Neuronal stem cell (in vitro differentiated cells): ENCODE data around the gene DNASE2B.

Source experiments
- DNase-seq: peaks from one replicate; pipeline ENCODE4 v3.0.0-alpha.2; 2013; ENCODE audit warnings: low spot score
- H2AFZ ChIP-seq: one replicate; pipeline ENCODE4 v1.6.1; 2013; ENCODE audit warnings: mild to moderate bottlenecking, low read length, inconsistent platforms
- H2AK5ac ChIP-seq: 2 replicates; pipeline ENCODE4 v1.6.1; 2013; ENCODE audit warnings: low read depth, mild to moderate bottlenecking, inconsistent platforms, low read length, moderate library complexity, mixed read lengths
- H2BK120ac ChIP-seq: 2 replicates; pipeline ENCODE4 v1.6.1; 2013; ENCODE audit warnings: low read depth, mild to moderate bottlenecking, inconsistent platforms, low read length, moderate library complexity, mixed read lengths
- H2BK12ac ChIP-seq: one replicate; pipeline ENCODE4 v1.6.1; 2013; ENCODE audit warnings: low read length, inconsistent platforms
- H2BK15ac ChIP-seq: 2 replicates; pipeline ENCODE4 v1.6.1; 2013; ENCODE audit warnings: mild to moderate bottlenecking, low read length, inconsistent platforms, mixed read lengths
- H2BK5ac ChIP-seq: one replicate; pipeline ENCODE4 v1.6.1; 2013; ENCODE audit warnings: inconsistent platforms, mild to moderate bottlenecking, low read length, moderate library complexity
- H3K14ac ChIP-seq: one replicate; pipeline ENCODE4 v1.6.1; 2013; ENCODE audit warnings: low read length, inconsistent platforms
- H3K18ac ChIP-seq: 2 replicates; pipeline ENCODE4 v1.6.1; 2013; ENCODE audit warnings: low read length, inconsistent platforms
- H3K23ac ChIP-seq: 2 replicates; pipeline ENCODE4 v1.6.1; 2013; ENCODE audit warnings: low read depth, mild to moderate bottlenecking, mixed read lengths, low read length, inconsistent platforms; ENCODE audit not compliant: poor library complexity
- H3K27ac ChIP-seq: replicated peaks from 3 replicates; pipeline ENCODE4 v1.5.1; 2013; ENCODE audit warnings: low read length, inconsistent platforms
- H3K27me3 ChIP-seq, 3 experiments: 2 replicates each; pipeline ENCODE4 v1.6.1; 2013; ENCODE audit warnings: low read length in 3 of 3, mild to moderate bottlenecking in 2 of 3, inconsistent platforms in 1 of 3, low read depth in 1 of 3, mixed read lengths in 1 of 3, moderate library complexity in 1 of 3; ENCODE audit not compliant: control insufficient read depth in 3 of 3, insufficient read depth in 3 of 3
- H3K36me3 ChIP-seq, 2 donors: replicated peaks in 1 of 2; 2 replicates each; pipeline ENCODE4 v1.6.1; 2013; ENCODE audit warnings: low read length in 2 of 2; ENCODE audit not compliant: control insufficient read depth in 2 of 2, insufficient read depth in 2 of 2
- H3K4ac ChIP-seq: 2 replicates; pipeline ENCODE4 v1.6.1; 2013; ENCODE audit warnings: inconsistent platforms, mild to moderate bottlenecking, low read length, moderate library complexity
- H3K4me1 ChIP-seq, 2 donors: 1 replicate in 1 of 2; 2 replicates in 1 of 2; pipeline ENCODE4 v1.6.1; 2013; ENCODE audit warnings: low read length in 2 of 2, low read depth in 1 of 2; ENCODE audit not compliant: control insufficient read depth in 2 of 2, insufficient read depth in 1 of 2
- H3K4me2 ChIP-seq: one replicate; pipeline ENCODE4 v1.6.1; 2013; ENCODE audit warnings: mild to moderate bottlenecking, low read length, inconsistent platforms; ENCODE audit not compliant: insufficient read depth, poor library complexity, severe bottlenecking
- H3K4me3 ChIP-seq, 2 donors: 2 replicates each; pipeline ENCODE4 v1.5.1; 2013; ENCODE audit warnings: low read length in 2 of 2, mild to moderate bottlenecking in 2 of 2, inconsistent platforms in 1 of 2, moderate library complexity in 1 of 2
- H3K79me1 ChIP-seq: one replicate; pipeline ENCODE4 v1.6.1; 2013; ENCODE audit warnings: low read depth, mild to moderate bottlenecking, inconsistent platforms, low read length, moderate library complexity
- H3K9ac ChIP-seq: one replicate; pipeline ENCODE4 v1.6.1; 2013; ENCODE audit warnings: mild to moderate bottlenecking, low read depth, low read length, inconsistent platforms; ENCODE audit not compliant: poor library complexity
- H3K9me3 ChIP-seq, 2 donors: replicated peaks in 1 of 2; 2 replicates each; pipeline versions ENCODE3 to v1.6.1; 2013; ENCODE audit warnings: low read length in 2 of 2, mild to moderate bottlenecking in 2 of 2, inconsistent platforms in 1 of 2, low read depth in 1 of 2, mixed read lengths in 1 of 2, moderate library complexity in 1 of 2; ENCODE audit not compliant: control insufficient read depth in 2 of 2, insufficient read depth in 1 of 2
- H4K8ac ChIP-seq: one replicate; pipeline ENCODE4 v1.6.1; 2013; ENCODE audit warnings: low read depth, mild to moderate bottlenecking, inconsistent platforms, low read length, moderate library complexity
- H4K91ac ChIP-seq: one replicate; pipeline ENCODE4 v1.6.1; 2013; ENCODE audit warnings: low read length, low read depth, mild to moderate bottlenecking, inconsistent platforms; ENCODE audit not compliant: poor library complexity
- WGBS, 2 donors: extraction: QIAGEN DNeasy Blood & Tissue Kit; methylation state at CpG; one replicate each; pipeline ENCODE4 v1.1.7; 2013; ENCODE audit warnings: missing lambda C conversion rate in 2 of 2, mixed read lengths in 1 of 2; ENCODE audit not compliant: insufficient read length in 2 of 2, insufficient replicate concordance in 1 of 2; ENCODE audit errors: extremely low coverage in 2 of 2; 5-methylcytosine and 5-hydroxymethylcytosine counted together

Gene DNASE2B

GRCh38 chr1:84407524-84407923 lies 9.2 kb downstream of the DNASE2B start:
- WGBS, 2 donors = no CpG with 5 or more reads among the region's 1 CpG
- H3K27ac ChIP-seq = no peak overlapping the region
- no peak overlapping the region for H3K4me2 ChIP-seq
- no peaks in the 10 kb centered on the region for H3K4me1 ChIP-seq
- no peak overlapping the region for H3K18ac ChIP-seq
- H2AFZ ChIP-seq = no peak overlapping the region
- H2AK5ac ChIP-seq = no peak overlapping the region
- DNase-seq = no peak
- no peak overlapping the region for H2BK12ac ChIP-seq
- H3K36me3 ChIP-seq = no peaks in the 10 kb centered on the region
- H3K79me1 ChIP-seq = no peaks in the 10 kb centered on the region
- H2BK120ac ChIP-seq = no peak overlapping the region
- H3K9ac ChIP-seq = no peak overlapping the region
- H3K14ac ChIP-seq = no peak overlapping the region
- H3K23ac ChIP-seq = no peak overlapping the region
- no peak overlapping the region for H4K8ac ChIP-seq
- H2BK5ac ChIP-seq = no peak overlapping the region
- no peak overlapping the region for H3K4ac ChIP-seq
- H3K27me3 ChIP-seq = no peaks in the 10 kb centered on the region
- H2BK15ac ChIP-seq = no peak overlapping the region
- no peak overlapping the region for H4K91ac ChIP-seq
- H3K9me3 ChIP-seq = no peaks in the 10 kb centered on the region
- H3K4me3 ChIP-seq = no peak overlapping the region

- Histone ChIP-seq H3K36me3 (no peaks in the 10 kb centered on the region), H3K27ac (no peak overlapping the region), H3K4me2 (no peak overlapping the region), H3K4me3 (no peak overlapping the region), H4K8ac (no peak overlapping the region), H4K91ac (no peak overlapping the region), H3K14ac (no peak overlapping the region), H2AFZ (no peak overlapping the region), H3K23ac (no peak overlapping the region), H2BK120ac (no peak overlapping the region), H2BK15ac (no peak overlapping the region), H3K18ac (no peak overlapping the region), H2AK5ac (no peak overlapping the region), H2BK12ac (no peak overlapping the region), H3K79me1 (no peaks in the 10 kb centered on the region), H2BK5ac (no peak overlapping the region), H3K9me3 (no peaks in the 10 kb centered on the region), H3K4me1 (no peaks in the 10 kb centered on the region), H3K27me3 (no peaks in the 10 kb centered on the region), H3K9ac (no peak overlapping the region), H3K4ac (no peak overlapping the region)
- no peak for DNase-seq
- WGBS, 2 donors = no CpG with 5 or more reads among the region's 2 CpGs
These were observed 9.7 kb downstream of the DNASE2B start for GRCh38 chr1:84407958-84408422.

- H2BK5ac ChIP-seq = no peak overlapping the region
- no peaks in the 10 kb centered on the region for H3K27me3 ChIP-seq
- H2BK12ac ChIP-seq = no peak overlapping the region
- H4K91ac ChIP-seq = no peak overlapping the region
- H3K4ac ChIP-seq = no peak overlapping the region
- H3K4me2 ChIP-seq = no peak overlapping the region
- H3K9ac ChIP-seq = no peak overlapping the region
- WGBS, 2 donors = no CpG with 5 or more reads among the region's 2 CpGs
- no peaks in the 10 kb centered on the region for H3K9me3 ChIP-seq
- H3K36me3 ChIP-seq = no peaks in the 10 kb centered on the region
- H3K79me1 ChIP-seq = no peaks in the 10 kb centered on the region
- no peak overlapping the region for H2BK15ac ChIP-seq
- H3K23ac ChIP-seq = no peak overlapping the region
- no peak overlapping the region for H3K18ac ChIP-seq
- no peak overlapping the region for H4K8ac ChIP-seq
- no peak overlapping the region for H2AK5ac ChIP-seq
- no peak overlapping the region for H2AFZ ChIP-seq
- no peak overlapping the region for H3K27ac ChIP-seq
- no peak for DNase-seq
- H3K4me3 ChIP-seq = no peak overlapping the region
- no peak overlapping the region for H2BK120ac ChIP-seq
- no peaks in the 10 kb centered on the region for H3K4me1 ChIP-seq
- H3K14ac ChIP-seq = no peak overlapping the region
These were observed 11.6 kb downstream of the DNASE2B start for GRCh38 chr1:84409888-84410287.

- no peaks in the 10 kb centered on the region for H3K4me1 ChIP-seq
- H3K14ac ChIP-seq = no peak overlapping the region
- H2AK5ac ChIP-seq = no peak overlapping the region
- H3K23ac ChIP-seq = no peak overlapping the region
- H2BK15ac ChIP-seq = no peak overlapping the region
- H3K4ac ChIP-seq = no peak overlapping the region
- H2AFZ ChIP-seq = no peak overlapping the region
- no peak overlapping the region for H3K27ac ChIP-seq
- no peak overlapping the region for H4K8ac ChIP-seq
- H2BK120ac ChIP-seq = no peak overlapping the region
- no peak overlapping the region for H3K18ac ChIP-seq
- H3K9me3 ChIP-seq = no peaks in the 10 kb centered on the region
- no peaks in the 10 kb centered on the region for H3K27me3 ChIP-seq
- DNase-seq = no peak
- H3K4me2 ChIP-seq = no peak overlapping the region
- no peak overlapping the region for H4K91ac ChIP-seq
- no CpG with 5 or more reads among the region's 4 CpGs for WGBS, 2 donors
- H3K4me3 ChIP-seq = no peak overlapping the region
- no peak overlapping the region for H2BK5ac ChIP-seq
- no peak overlapping the region for H2BK12ac ChIP-seq
- H3K79me1 ChIP-seq = no peaks in the 10 kb centered on the region
- H3K9ac ChIP-seq = no peak overlapping the region
- no peaks in the 10 kb centered on the region for H3K36me3 ChIP-seq
These were observed 12.2 kb downstream of the DNASE2B start for GRCh38 chr1:84410328-84411095.
